OCI-LY1 (cell line): ENCODE results near the gene AMN.

Experiments
- EZH2 ChIP-seq: fragments of 200-600 bp; sonication (generic), shearing (Covaris generic); IDR thresholded peaks from 2 replicates; pipeline ENCODE4 v1.8.0; 2017; ENCODE audit warnings: borderline replicate concordance, mixed run types, mild to moderate bottlenecking, antibody characterized with exemption, low read length, moderate library complexity, mixed read lengths
- TF ChIP-seq, protein P1 (sequence below): fragments of 200-600 bp; sonication (generic), shearing (Covaris generic); IDR thresholded peaks from 2 replicates; pipeline ENCODE4 v1.5.1; 2017; ENCODE audit warnings: mild to moderate bottlenecking, antibody characterized with exemption, low read length, moderate library complexity, mixed read lengths

DNA sequence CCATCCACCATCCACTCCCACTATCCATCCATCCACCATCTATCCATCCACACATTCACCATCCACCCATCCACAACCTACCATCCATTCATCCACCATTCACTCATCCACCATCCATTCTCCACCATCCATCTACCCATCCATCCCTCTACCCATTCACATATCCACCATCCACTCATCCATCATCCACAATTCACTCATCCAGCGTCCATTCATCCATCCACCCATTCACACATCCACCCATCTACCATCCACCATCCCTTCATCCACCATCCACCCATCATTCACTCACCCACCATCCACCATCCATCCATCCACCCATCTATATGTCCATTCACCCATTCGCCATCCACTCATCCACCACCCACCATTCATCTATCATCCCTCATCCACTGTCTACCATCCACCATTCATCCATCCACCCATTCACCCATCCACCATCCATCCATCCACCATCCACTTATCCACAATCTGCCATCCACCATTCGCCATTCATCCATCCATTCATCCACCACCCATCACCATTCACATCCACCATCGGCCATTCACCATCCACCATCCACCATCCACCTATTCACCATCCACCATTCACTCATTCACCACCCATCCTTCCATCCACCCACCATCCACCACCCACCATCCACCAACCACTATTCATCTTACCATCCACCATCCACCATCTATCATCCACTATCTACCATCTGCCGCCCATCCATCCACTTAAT, 2.0 kb upstream of the AMN start:
- TF ChIP-seq, protein P1, sequence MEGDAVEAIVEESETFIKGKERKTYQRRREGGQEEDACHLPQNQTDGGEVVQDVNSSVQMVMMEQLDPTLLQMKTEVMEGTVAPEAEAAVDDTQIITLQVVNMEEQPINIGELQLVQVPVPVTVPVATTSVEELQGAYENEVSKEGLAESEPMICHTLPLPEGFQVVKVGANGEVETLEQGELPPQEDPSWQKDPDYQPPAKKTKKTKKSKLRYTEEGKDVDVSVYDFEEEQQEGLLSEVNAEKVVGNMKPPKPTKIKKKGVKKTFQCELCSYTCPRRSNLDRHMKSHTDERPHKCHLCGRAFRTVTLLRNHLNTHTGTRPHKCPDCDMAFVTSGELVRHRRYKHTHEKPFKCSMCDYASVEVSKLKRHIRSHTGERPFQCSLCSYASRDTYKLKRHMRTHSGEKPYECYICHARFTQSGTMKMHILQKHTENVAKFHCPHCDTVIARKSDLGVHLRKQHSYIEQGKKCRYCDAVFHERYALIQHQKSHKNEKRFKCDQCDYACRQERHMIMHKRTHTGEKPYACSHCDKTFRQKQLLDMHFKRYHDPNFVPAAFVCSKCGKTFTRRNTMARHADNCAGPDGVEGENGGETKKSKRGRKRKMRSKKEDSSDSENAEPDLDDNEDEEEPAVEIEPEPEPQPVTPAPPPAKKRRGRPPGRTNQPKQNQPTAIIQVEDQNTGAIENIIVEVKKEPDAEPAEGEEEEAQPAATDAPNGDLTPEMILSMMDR = no peak
- TF ChIP-seq EZH2 = no peak
